Fibroblast of lung (primary cell): ENCODE measurements around the gene LRRC49.

Experiments used
- EZH2 ChIP-seq: IDR thresholded peaks from 2 replicates; pipeline ENCODE4 v1.5.1; 2012; ENCODE audit warnings: low read length, control low read depth, mild to moderate bottlenecking; ENCODE audit errors: missing control alignments
- TF ChIP-seq, protein P1 (sequence below), 2 donors: IDR thresholded peaks in 1 of 2; conservative IDR thresholded peaks in 1 of 2; 1 replicate in 1 of 2; 2 replicates in 1 of 2; pipeline ENCODE4 v1.5.1; 2011 to 2012; ENCODE audit warnings: low read length in 2 of 2, control low read depth in 1 of 2, inconsistent platforms in 1 of 2, low read depth in 1 of 2, mild to moderate bottlenecking in 1 of 2

DNA sequence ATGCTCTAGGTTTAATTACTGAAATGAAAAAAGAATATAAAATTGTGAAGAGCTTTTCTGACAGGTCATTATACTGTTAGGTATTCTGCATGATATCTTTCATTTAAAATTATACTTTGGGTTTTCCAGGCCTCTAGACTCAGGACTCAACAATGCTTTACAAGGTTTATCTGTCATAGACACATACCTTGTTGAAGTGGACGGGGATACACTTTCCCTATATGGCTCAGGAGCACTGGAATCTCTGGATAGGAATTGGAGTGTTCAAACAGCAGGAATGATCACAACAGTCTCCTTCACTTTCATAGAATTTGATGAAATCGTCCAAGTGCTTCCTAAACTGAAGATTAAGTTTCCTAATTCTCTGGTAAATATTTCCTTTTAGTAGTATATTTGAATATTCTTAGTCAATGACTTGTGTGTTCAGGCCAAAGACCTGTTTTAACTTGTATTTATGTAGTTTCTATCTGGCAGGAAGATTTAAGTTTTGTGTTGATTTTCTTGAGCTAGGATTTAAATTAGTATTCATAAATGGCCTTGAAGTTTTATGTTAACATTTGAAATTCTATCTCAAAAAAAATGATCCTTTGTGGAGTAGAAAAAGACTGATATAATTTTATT lies 115.7 kb downstream of the LRRC49 start:
- no peak for TF ChIP-seq EZH2
- TF ChIP-seq, protein P1, sequence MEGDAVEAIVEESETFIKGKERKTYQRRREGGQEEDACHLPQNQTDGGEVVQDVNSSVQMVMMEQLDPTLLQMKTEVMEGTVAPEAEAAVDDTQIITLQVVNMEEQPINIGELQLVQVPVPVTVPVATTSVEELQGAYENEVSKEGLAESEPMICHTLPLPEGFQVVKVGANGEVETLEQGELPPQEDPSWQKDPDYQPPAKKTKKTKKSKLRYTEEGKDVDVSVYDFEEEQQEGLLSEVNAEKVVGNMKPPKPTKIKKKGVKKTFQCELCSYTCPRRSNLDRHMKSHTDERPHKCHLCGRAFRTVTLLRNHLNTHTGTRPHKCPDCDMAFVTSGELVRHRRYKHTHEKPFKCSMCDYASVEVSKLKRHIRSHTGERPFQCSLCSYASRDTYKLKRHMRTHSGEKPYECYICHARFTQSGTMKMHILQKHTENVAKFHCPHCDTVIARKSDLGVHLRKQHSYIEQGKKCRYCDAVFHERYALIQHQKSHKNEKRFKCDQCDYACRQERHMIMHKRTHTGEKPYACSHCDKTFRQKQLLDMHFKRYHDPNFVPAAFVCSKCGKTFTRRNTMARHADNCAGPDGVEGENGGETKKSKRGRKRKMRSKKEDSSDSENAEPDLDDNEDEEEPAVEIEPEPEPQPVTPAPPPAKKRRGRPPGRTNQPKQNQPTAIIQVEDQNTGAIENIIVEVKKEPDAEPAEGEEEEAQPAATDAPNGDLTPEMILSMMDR (conservative IDR thresholded peaks at IDR 0.05 in 1 of 2, IDR thresholded peaks at IDR 0.05 in 1 of 2; ENCODE audit: low read depth in 1 of 2, low read length in 2 of 2): no peak
